Stimulated activated CD8-positive, alpha-beta memory T cell treated with anti-CD3 and anti-CD28 coated beads, Interleukin-15, amount 100 ng/mL, for 24 hours (primary cell): Measurements from ENCODE around the gene WDR59.
"Not testable (repeated sequence)": the region's sequence is repeated elsewhere in the genome, so short reads cannot be mapped to it uniquely, and the experiment has no call there.

ENCODE experiments used
- DNase-seq: peaks from one replicate; pipeline ENCODE4 v3.0.0-alpha.2; 2020; ENCODE audit warnings: low read depth

WDR59 gene

DNA sequence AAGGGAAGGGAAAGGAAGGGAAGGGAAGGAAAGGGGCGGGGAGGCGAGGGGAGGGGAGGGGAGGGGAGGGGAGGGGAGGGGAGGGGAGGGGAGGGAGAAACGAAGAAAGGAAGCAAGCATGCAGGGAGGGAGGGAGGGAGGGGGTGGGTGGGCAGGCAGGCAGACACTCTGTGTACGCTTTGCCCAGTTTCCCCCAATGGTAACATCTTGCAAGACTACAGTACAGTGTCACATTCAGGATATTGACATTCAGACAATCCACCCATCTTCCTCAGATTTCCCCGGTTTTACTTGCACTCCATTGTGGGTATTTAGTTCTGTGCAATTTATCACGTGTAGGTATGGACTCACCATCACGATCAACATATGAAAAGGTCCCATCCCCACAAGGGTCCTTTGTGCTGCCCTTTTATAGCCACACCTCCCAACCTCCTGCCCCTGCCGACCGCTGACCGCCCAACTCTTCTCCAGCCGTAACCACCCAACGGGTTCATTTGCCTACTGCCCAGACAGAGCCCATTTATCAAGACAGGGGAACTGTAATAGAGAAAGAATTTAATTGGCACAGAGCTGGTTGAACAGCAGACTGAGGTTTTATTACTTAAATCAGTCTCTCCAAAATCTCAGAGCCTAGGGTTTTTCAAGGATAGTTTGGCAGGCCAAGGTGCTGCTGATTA is 118.9 kb downstream of the WDR59 start:
- no peak for DNase-seq

- no peak for DNase-seq
Observed at GRCh38 chr16:74862743-74863244, 122.1 kb downstream of the WDR59 start.

GRCh38 chr16:74852500-74852875 is 132.4 kb downstream of the WDR59 start:
- DNase-seq, result no peak

DNA sequence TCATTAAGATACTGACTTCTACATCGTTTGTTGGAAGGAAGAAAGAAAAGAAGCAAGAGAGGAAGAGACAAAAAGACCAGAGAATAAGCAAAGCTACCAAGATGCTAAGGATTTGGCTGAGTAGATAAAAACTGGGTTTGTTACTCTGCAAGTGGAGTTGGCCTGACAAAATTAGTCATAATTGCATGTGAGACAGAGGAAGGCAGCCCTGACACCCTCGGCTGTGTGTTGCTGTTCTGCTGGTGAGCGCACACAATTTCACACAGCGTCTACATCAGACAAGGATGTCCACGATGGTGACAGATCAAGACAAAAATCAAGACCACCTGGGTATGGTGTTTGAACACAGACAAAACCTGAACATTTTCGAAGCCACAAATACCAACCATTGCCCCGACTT is 134.9 kb downstream of the WDR59 start:
- DNase-seq, result no peak

- DNase-seq, result no peak
Observed at GRCh38 chr16:74847202-74847601, 137.7 kb downstream of the WDR59 start.

- no peak for DNase-seq
Observed at GRCh38 chr16:74846714-74847113, 138.2 kb downstream of the WDR59 start.

GRCh38 chr16:74844041-74844980 is 140.6 kb downstream of the WDR59 start:
- no peak for DNase-seq

GRCh38 chr16:74843381-74844035 is 141.4 kb downstream of the WDR59 start:
- not testable (repeated sequence) for DNase-seq

DNA sequence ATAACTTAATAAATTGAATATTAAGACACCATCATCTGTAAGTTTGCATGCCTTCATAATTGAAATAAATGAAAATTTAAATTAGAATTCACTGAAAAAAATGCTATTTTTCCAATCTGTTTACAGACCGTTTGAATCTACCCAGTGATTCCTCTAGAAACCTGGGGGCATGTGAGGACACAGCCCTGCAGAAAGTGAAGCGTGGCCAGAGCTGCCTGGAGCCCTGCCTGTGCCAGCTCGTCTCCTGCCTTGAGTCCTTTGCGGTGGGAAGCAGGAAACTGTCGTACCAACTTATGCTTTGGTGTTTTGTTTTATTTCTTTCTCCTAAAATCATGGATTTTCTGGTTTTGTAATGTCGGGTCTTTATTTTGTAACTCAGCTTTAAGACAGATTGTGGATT is 142.5 kb downstream of the WDR59 start:
- no peak for DNase-seq

- no peak for DNase-seq
Observed at GRCh38 chr16:74841904-74842303, 143.0 kb downstream of the WDR59 start.

GRCh38 chr16:74841469-74841868 is 143.5 kb downstream of the WDR59 start:
- DNase-seq, result no peak

GRCh38 chr16:74837056-74837455 is 147.9 kb downstream of the WDR59 start:
- no peak for DNase-seq

DNA sequence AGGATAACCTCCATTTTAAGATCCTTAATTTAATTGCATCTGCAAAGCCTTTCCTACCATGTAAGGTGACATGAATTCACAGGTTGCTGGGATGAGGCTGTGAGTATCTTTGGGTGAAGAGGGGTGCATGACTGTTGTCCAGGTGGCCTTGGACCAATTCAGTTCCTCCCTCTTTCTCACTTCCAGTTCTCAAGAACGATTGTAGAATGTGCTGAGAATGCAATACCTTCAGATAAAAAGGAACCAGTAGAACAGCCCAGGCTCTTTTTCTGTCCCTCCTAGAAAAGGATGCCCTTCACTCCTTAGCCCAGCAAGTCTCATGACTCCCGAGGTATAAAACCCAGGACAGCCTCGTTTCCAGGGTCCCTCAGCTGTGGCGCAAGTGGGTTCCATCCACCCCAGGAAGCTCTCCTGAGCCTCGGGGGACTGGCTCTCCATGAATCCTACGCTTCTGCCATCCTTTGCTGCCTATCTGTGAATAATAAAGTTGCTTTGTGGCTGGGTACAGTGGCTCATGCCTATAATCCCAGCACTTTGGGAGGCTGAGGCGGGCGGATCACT is 148.7 kb downstream of the WDR59 start:
- DNase-seq, result no peak

DNA sequence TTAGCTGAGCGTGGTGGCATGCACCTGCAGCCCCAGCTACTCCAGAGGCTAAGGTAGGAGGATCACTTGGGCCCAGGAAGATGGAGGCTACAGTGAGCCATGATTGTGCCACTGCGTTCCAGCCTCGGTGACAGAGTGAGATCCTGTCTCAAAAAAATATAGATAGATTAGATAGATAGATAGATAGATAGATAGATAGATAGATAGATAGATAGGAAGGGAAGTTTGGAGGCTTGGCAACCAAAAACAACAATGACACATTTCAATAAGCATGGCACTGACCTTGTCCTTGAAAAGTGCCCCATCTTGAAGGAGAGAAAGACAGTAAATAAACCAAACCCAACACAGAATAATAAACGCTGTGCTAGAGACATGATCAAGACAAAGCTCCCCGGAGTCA is 152.7 kb downstream of the WDR59 start:
- no peak for DNase-seq

DNA sequence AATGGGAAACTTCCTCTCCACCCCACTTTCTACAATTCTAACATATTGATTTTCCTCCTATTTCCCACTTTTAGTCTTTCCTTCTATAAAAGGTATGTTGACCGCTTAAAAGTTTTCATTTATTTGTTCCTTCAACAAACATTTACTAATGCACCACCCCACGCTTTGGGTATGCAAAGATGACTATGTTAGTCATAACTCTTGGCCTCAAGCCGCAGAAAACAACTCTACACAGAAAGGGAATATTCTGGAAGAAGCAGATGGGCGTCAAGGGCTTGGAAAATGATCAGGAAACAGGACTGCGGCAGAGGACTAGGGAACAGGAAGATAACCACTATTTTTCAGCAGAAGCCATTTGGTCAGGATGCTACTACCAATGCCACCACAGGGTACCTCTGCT is 153.5 kb downstream of the WDR59 start:
- DNase-seq, result no peak

GRCh38 chr16:74830648-74831047 is 154.3 kb downstream of the WDR59 start:
- no peak for DNase-seq

DNA sequence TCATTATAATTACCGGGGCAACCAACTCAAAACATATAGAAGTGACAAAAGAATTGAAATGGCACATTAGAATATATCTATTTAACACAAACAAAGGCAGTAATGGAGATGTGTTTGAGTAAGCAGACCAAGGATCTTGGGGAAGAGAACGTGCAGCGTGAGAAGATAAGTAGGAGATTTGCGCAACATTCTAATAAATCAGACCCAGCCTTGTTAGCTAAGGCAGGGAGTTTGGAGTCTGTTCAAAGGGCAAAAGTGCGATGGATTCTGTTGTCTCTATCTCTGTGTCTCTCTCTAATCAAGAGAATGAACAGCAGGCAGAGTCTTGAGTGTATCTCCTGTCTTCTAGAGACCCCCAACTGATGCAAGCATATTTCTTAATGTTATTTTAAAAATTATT is 155.3 kb downstream of the WDR59 start:
- DNase-seq, result no peak

GRCh38 chr16:74825941-74826340 is 159.0 kb downstream of the WDR59 start:
- DNase-seq, result no peak

GRCh38 chr16:74825016-74825415 is 159.9 kb downstream of the WDR59 start:
- DNase-seq, result no peak
